Stomach (tissue), 9 donors: ENCODE results near the gene CFAP107. TPM values are rescaled to one million over a fixed set of nuclear protein-coding genes. Genes with fewer than 3 reads are reported as not detected.

Experiments used
- DNase-seq, 2 donors: peaks; one replicate each; pipeline versions ENCODE4 v3.0.0 to v3.0.0-alpha.2; 2013 to 2019
- H3K27ac ChIP-seq, 5 donors: fragments of 200-600 bp in 4 of 5; sonication (generic) in 4 of 5; one replicate each; pipeline ENCODE4 v1.5.1; 2013 to 2019; ENCODE audit warnings: mild to moderate bottlenecking in 1 of 5, moderate library complexity in 1 of 5
- H3K27me3 ChIP-seq, 3 donors: fragments of 200-600 bp; sonication (generic); one replicate each; pipeline ENCODE4 v1.5.1; 2017 to 2019; ENCODE audit warnings: mixed run types in 1 of 3
- H3K36me3 ChIP-seq, 4 donors: fragments of 200-600 bp; sonication (generic); 1 replicate in 3 of 4; 2 replicates in 1 of 4; pipeline ENCODE4 v1.5.1; 2016 to 2019
- H3K4me1 ChIP-seq, 4 donors: fragments of 200-600 bp; sonication (generic); one replicate each; pipeline ENCODE4 v1.5.1; 2016 to 2019
- H3K4me3 ChIP-seq, 4 donors: fragments of 200-600 bp; sonication (generic) in 3 of 4; one replicate each; pipeline ENCODE4 v1.5.1; 2016 to 2019; ENCODE audit warnings: mild to moderate bottlenecking in 1 of 4
- H3K9me3 ChIP-seq, 4 donors: fragments of 200-600 bp; sonication (generic); one replicate each; pipeline ENCODE4 v1.5.1; 2016 to 2019
- CTCF ChIP-seq, 7 experiments: fragments of 450-650 bp in 4 of 7; fragments of 200-600 bp in 3 of 7; sonication (generic) in 3 of 7; IDR thresholded peaks; one replicate each; pipeline ENCODE4 v1.5.1; 2016 to 2019; ENCODE audit warnings: antibody characterized with exemption in 7 of 7, control low read depth in 2 of 7, mild to moderate bottlenecking in 1 of 7
- EP300 ChIP-seq: sonication (generic); formaldehyde crosslinking; IDR thresholded peaks from one replicate; pipeline ENCODE4 v1.6.1; 2017; ENCODE audit warnings: antibody characterized with exemption
- POLR2A ChIP-seq, 4 donors: fragments of 450-650 bp; IDR thresholded peaks; one replicate each; pipeline ENCODE4 v1.6.1; 2016; ENCODE audit warnings: antibody characterized with exemption in 4 of 4, control low read depth in 2 of 4, mild to moderate bottlenecking in 1 of 4, moderate library complexity in 1 of 4
- POLR2AphosphoS5 ChIP-seq, 3 donors: sonication (generic); formaldehyde crosslinking; IDR thresholded peaks; one replicate each; pipeline ENCODE4 v1.6.1; 2016; ENCODE audit warnings: antibody characterized with exemption in 3 of 3
- WGBS, 5 donors: extraction: QIAGEN DNeasy Blood & Tissue Kit in 3 of 5; methylation state at CpG; one replicate each; pipeline versions ENCODE4 v1.1.5 to v1.1.7; 2013 to 2018; 5-methylcytosine and 5-hydroxymethylcytosine counted together
- intact Hi-C: fragments of 100-400 bp; cut with DNase I; formaldehyde crosslinking; loops from one replicate; pipeline ENCODE4 v1.15.1; 2023; ENCODE audit warnings: low total_unique reads
- polyA plus RNA-seq, 3 donors: library from polyadenylated mRNA; stranded (reverse); fragments of 200-250 nt; gene quantifications; one replicate each; pipeline ENCODE4 v1.2.3, GENCODE V29; 2013
- total RNA-seq, 5 donors: library from RNA; depleted of rRNA; stranded (reverse); fragments of >200 nt; gene quantifications; one replicate each; pipeline versions ENCODE4 v1.1.0 to v1.2.3, GENCODE V29; 2014 to 2016
- donor health status: healthy with polysubstance abuse.
- donor health status: Bipolar disorder and iron deficiency.
- donor health status: healthy.

CFAP107 gene
- total and polyA plus RNA-seq, 8 donors, result not detected

DNA sequence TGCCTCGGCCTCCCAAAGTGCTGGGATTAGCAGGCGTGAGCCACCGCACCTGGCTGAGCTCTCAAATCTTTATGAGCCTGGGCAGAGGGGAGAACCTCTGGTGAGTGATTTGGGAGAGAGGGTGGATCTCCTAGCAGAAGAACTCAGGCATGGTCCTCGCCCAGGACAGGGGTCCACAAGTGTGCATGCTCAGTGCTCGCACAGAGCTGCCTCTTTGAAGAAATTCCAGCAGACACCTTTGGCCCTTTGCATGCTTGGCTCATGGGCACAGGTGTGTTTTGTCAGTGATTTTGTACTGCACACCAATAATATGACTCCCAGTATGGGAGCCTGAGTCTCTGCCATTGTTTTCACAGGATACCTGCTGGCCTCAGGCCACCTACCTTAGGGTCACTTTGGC lies 15.8 kb downstream of the CFAP107 start:
- WGBS, 5 donors, result 63 to 81% (median 80%) methylated on average over 5 of the region's 5 CpGs
- H3K4me1 ChIP-seq, result no peaks in the 10 kb centered on the region
- no peak overlapping the region for H3K4me3 ChIP-seq
- no peaks in the 10 kb centered on the region for H3K36me3 ChIP-seq
- H3K27ac ChIP-seq, result no peak overlapping the region
- no peak for DNase-seq
- peaks cover 0 to 32% (median 0%) of the 10 kb centered on the region in 3 donors for H3K27me3 ChIP-seq
- TF ChIP-seq POLR2A (IDR thresholded peaks at IDR 0.05), result no peak
- no peak for TF ChIP-seq POLR2AphosphoS5 (IDR thresholded peaks at IDR 0.05)
- no peak for TF ChIP-seq CTCF (IDR thresholded peaks at IDR 0.05)
- no peak for TF ChIP-seq EP300
- intact Hi-C loops, result no loop called here
- H3K9me3 ChIP-seq, result no peaks in the 10 kb centered on the region

DNA sequence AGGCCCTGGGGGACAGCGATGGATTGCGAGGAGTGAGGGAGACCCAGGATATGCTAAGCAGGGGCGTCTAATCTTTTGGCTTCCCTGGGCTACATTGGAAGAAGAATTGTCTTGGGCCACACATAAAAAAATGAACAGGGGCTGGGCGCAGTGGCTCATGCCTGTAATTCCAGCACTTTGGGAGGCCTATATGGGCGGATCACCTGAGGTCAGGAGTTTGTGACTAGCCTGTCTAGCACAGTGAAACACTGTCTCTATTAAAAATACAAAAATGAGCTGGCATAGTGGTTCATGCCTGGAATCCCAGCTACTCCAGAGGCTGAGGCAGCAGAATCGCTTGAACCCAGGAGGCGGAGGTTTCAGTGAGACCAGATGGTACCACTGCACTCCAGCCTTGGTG lies 16.8 kb downstream of the CFAP107 start:
- WGBS, 5 donors, result 79 to 83% (median 81%) methylated on average over 7 of the region's 7 CpGs
- no peak overlapping the region for H3K27ac ChIP-seq
- no peaks in the 10 kb centered on the region for H3K4me1 ChIP-seq
- DNase-seq, result no peak
- intact Hi-C loops, result no loop called here
- TF ChIP-seq POLR2AphosphoS5 (IDR thresholded peaks at IDR 0.05) (no peak), EP300 (no peak), CTCF (IDR thresholded peaks at IDR 0.05) (no peak), POLR2A (IDR thresholded peaks at IDR 0.05) (no peak)
- H3K9me3 ChIP-seq, result no peaks in the 10 kb centered on the region
- peaks cover 0 to 28% (median 0%) of the 10 kb centered on the region in 3 donors for H3K27me3 ChIP-seq
- no peaks in the 10 kb centered on the region for H3K36me3 ChIP-seq
- no peak overlapping the region for H3K4me3 ChIP-seq

DNA sequence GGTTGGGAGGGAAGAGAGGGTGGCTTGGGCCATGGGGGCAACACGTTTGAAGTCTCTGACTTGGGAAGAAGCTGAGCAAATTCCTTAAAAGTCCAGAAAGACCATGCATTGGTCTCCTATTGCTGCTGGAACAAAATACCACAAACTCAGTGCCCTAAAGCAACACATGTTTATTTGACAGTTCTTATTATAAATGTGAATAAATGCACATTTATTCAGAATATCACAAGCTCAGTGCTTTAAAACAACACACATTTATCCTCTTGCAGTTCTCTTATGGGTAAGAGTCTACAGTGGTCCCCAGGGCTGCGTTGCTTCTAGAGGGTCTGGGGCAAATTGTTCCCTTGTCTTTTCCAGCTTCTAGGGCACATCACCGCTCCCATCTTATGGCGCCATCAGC lies 17.5 kb downstream of the CFAP107 start:
- H3K36me3 ChIP-seq, result no peaks in the 10 kb centered on the region
- DNase-seq, result no peak
- 59 to 75% (median 69%) methylated on average over 4 of the region's 4 CpGs for WGBS, 5 donors
- no peaks in the 10 kb centered on the region for H3K9me3 ChIP-seq
- no peak overlapping the region for H3K27ac ChIP-seq
- TF ChIP-seq CTCF (IDR thresholded peaks at IDR 0.05), result no peak
- no peak for TF ChIP-seq EP300
- no peak for TF ChIP-seq POLR2A (IDR thresholded peaks at IDR 0.05)
- no peak for TF ChIP-seq POLR2AphosphoS5 (IDR thresholded peaks at IDR 0.05)
- H3K4me3 ChIP-seq, result no peak overlapping the region
- intact Hi-C loops, result no loop called here
- H3K4me1 ChIP-seq, result no peaks in the 10 kb centered on the region
- H3K27me3 ChIP-seq, result peaks cover 0 to 26% (median 0%) of the 10 kb centered on the region in 3 donors

- intact Hi-C loops, result no loop called here
- H3K9me3 ChIP-seq, result no peaks in the 10 kb centered on the region
- no peaks in the 10 kb centered on the region for H3K36me3 ChIP-seq
- no peak for DNase-seq
- no peaks in the 10 kb centered on the region for H3K4me1 ChIP-seq
- 52 to 68% (median 59%) methylated on average over 5 of the region's 5 CpGs for WGBS, 5 donors
- no peak overlapping the region for H3K27ac ChIP-seq
- H3K4me3 ChIP-seq, result no peak overlapping the region
- TF ChIP-seq EP300, result no peak
- no peak for TF ChIP-seq CTCF (IDR thresholded peaks at IDR 0.05)
- TF ChIP-seq POLR2AphosphoS5 (IDR thresholded peaks at IDR 0.05), result no peak
- no peak for TF ChIP-seq POLR2A (IDR thresholded peaks at IDR 0.05)
- peaks cover 0 to 27% (median 0%) of the 10 kb centered on the region in 3 donors for H3K27me3 ChIP-seq
These were observed 18.0 kb downstream of the CFAP107 start for GRCh38 chr1:12764016-12764415.
